GM12878 (cell line): ENCODE data around the gene SRRM3. TPM values are rescaled to one million over a fixed set of nuclear protein-coding genes. Genes with fewer than 3 reads are reported as not detected.
A peak's percentile ranks its signal among the peaks of the same experiment; 100 is the strongest.

ENCODE experiments used
- BACH1 ChIP-seq: fragments of 450-650 bp; IDR thresholded peaks from 2 replicates; pipeline ENCODE4 v1.6.1; 2017; ENCODE audit warnings: mild to moderate bottlenecking, borderline replicate concordance
- BHLHE40 ChIP-seq, 2 experiments: fragments of 450-650 bp in 1 of 2; IDR thresholded peaks; 2 replicates each; pipeline ENCODE4 v1.6.1; 2011 to 2017; ENCODE audit warnings: low read depth in 2 of 2, borderline replicate concordance in 1 of 2, improper control_type of control experiment in 1 of 2, low read length in 1 of 2, mild to moderate bottlenecking in 1 of 2
- CBX5 ChIP-seq: sonication (generic); IDR thresholded peaks from 2 replicates; pipeline ENCODE4 v1.6.1; 2016; ENCODE audit warnings: low read depth, moderate library complexity, mild to moderate bottlenecking, inconsistent platforms
- CREB1 ChIP-seq: IDR thresholded peaks from 2 replicates; pipeline ENCODE4 v1.6.1; 2012; ENCODE audit warnings: low read depth, mild to moderate bottlenecking, inconsistent platforms
- FOXM1 ChIP-seq: IDR thresholded peaks from 2 replicates; pipeline ENCODE4 v1.6.1; 2012; ENCODE audit warnings: low read depth, mild to moderate bottlenecking, inconsistent platforms, low read length, moderate library complexity
- GATAD2B ChIP-seq: fragments of 450-650 bp; conservative IDR thresholded peaks from 2 replicates; pipeline ENCODE4 v1.6.1; 2017; ENCODE audit warnings: low read depth, mild to moderate bottlenecking, moderate library complexity
- HDGF ChIP-seq: fragments of 450-650 bp; IDR thresholded peaks from 2 replicates; pipeline ENCODE4 v1.6.1; 2016; ENCODE audit warnings: antibody characterized with exemption
- IRF4 ChIP-seq: IDR thresholded peaks from 2 replicates; pipeline ENCODE4 v1.6.1; 2011; ENCODE audit warnings: low read depth, low read length
- JUNB ChIP-seq: IDR thresholded peaks from 2 replicates; pipeline ENCODE4 v1.6.1; 2016; ENCODE audit warnings: antibody characterized with exemption, mild to moderate bottlenecking
- KLF5 ChIP-seq: fragments of 450-650 bp; IDR thresholded peaks from 2 replicates; pipeline ENCODE4 v1.6.1; 2014; ENCODE audit warnings: mild to moderate bottlenecking; ENCODE audit not compliant: partially characterized antibody
- LARP7 ChIP-seq: fragments of 450-650 bp; IDR thresholded peaks from 2 replicates; pipeline ENCODE4 v1.6.1; 2017; ENCODE audit warnings: mild to moderate bottlenecking
- MEF2A ChIP-seq: IDR thresholded peaks from 2 replicates; pipeline ENCODE4 v1.6.1; 2011; ENCODE audit warnings: low read depth, mild to moderate bottlenecking, low read length, moderate library complexity; ENCODE audit not compliant: insufficient read depth
- MLLT1 ChIP-seq: fragments of 450-650 bp; IDR thresholded peaks from 2 replicates; pipeline ENCODE4 v1.6.1; 2016; ENCODE audit warnings: mild to moderate bottlenecking
- MXI1 ChIP-seq: fragments of 150-350 bp; IDR thresholded peaks from 2 replicates; pipeline ENCODE4 v1.6.1; 2011; ENCODE audit warnings: low read depth, mild to moderate bottlenecking, inconsistent platforms, low read length, improper control_type of control experiment
- MYB ChIP-seq: fragments of 150-350 bp; IDR thresholded peaks from 2 replicates; pipeline ENCODE4 v1.6.1; 2014; ENCODE audit warnings: mild to moderate bottlenecking, low read depth, low read length, borderline replicate concordance
- PKNOX1 ChIP-seq: fragments of 450-650 bp; IDR thresholded peaks from 2 replicates; pipeline ENCODE4 v1.6.1; 2016; ENCODE audit warnings: mild to moderate bottlenecking
- POLR2AphosphoS5 ChIP-seq: IDR thresholded peaks from 2 replicates; pipeline ENCODE4 v1.6.1; 2011; ENCODE audit warnings: mild to moderate bottlenecking, low read length, inconsistent platforms
- POU2F2 ChIP-seq: IDR thresholded peaks from 3 replicates; pipeline ENCODE4 v1.6.1; 2011; ENCODE audit warnings: low read depth, mild to moderate bottlenecking, low read length, borderline replicate concordance
- RAD21 ChIP-seq: IDR thresholded peaks from 2 replicates; pipeline ENCODE4 v1.6.1; 2011; ENCODE audit warnings: mild to moderate bottlenecking, low read depth, low read length, moderate library complexity; ENCODE audit not compliant: insufficient read depth
- RB1 ChIP-seq: fragments of 450-650 bp; formaldehyde crosslinking; IDR thresholded peaks from 2 replicates; pipeline ENCODE4 v1.6.1; 2017; ENCODE audit warnings: mild to moderate bottlenecking, borderline replicate concordance
- RELA ChIP-seq: fragments of 450-650 bp; IDR thresholded peaks from 2 replicates; pipeline ENCODE4 v1.8.0; 2014; ENCODE audit warnings: borderline replicate concordance; ENCODE audit not compliant: partially characterized antibody
- RFX5 ChIP-seq: IDR thresholded peaks from 2 replicates; pipeline ENCODE4 v1.6.1; 2011; ENCODE audit warnings: low read depth, low read length, improper control_type of control experiment
- SKIL ChIP-seq: fragments of 450-650 bp; IDR thresholded peaks from 2 replicates; pipeline ENCODE4 v1.6.1; 2017; ENCODE audit warnings: mild to moderate bottlenecking, low read depth, inconsistent platforms; ENCODE audit not compliant: poor library complexity, severe bottlenecking
- SMC3 ChIP-seq: IDR thresholded peaks from 2 replicates; pipeline ENCODE4 v1.6.1; 2011; ENCODE audit warnings: low read length, improper control_type of control experiment, borderline replicate concordance
- STAT1 ChIP-seq: fragments of 450-650 bp; conservative IDR thresholded peaks from 2 replicates; pipeline ENCODE4 v1.6.1; 2014; ENCODE audit warnings: antibody characterized with exemption, mild to moderate bottlenecking
- SUPT20H ChIP-seq: IDR thresholded peaks from 2 replicates; pipeline ENCODE4 v1.6.1; 2011; ENCODE audit warnings: low read depth, mild to moderate bottlenecking, low read length, moderate library complexity, borderline replicate concordance; ENCODE audit not compliant: control insufficient read depth
- TBL1XR1 ChIP-seq: IDR thresholded peaks from 2 replicates; pipeline ENCODE4 v1.6.1; 2012; ENCODE audit warnings: low read depth, low read length, improper control_type of control experiment
- polyA plus RNA-seq, 11 experiments: library from polyadenylated mRNA; depleted of rRNA in 4 of 11; unstranded in 6 of 11; stranded (reverse) in 5 of 11; fragments of >200 nt; fragmentation: Nextera tagmentation in 4 of 11; fragmentation: Illumina TruSeq in 1 of 11; extraction: Ambion mirVana in 4 of 11; extraction: Trizol in 1 of 11; gene quantifications; 1 replicate in 1 of 11; 2 replicates in 10 of 11; pipeline versions ENCODE4 v1.2.1 to v1.2.3, GENCODE V29; 2011 to 2016; ENCODE audit warnings: inconsistent platforms in 2 of 11, missing spikeins in 2 of 11, low read depth in 1 of 11
- total RNA-seq, 4 experiments: library from RNA; depleted of rRNA in 3 of 4; stranded (reverse); fragments of >200 nt in 3 of 4; fragmentation: Illumina TruSeq in 1 of 4; extraction: Trizol in 1 of 4; gene quantifications; 2 replicates each; pipeline versions ENCODE4 v1.2.1 to v1.2.3, GENCODE V29; 2013 to 2021

The SRRM3 gene
- total and polyA plus RNA-seq, 10 of the 15 experiments (the other 5 are each of a cell fraction or from before 2014, with no cell fraction given) = 0.03 to 0.15 (median 0.05) TPM; not detected in 6

DNA sequence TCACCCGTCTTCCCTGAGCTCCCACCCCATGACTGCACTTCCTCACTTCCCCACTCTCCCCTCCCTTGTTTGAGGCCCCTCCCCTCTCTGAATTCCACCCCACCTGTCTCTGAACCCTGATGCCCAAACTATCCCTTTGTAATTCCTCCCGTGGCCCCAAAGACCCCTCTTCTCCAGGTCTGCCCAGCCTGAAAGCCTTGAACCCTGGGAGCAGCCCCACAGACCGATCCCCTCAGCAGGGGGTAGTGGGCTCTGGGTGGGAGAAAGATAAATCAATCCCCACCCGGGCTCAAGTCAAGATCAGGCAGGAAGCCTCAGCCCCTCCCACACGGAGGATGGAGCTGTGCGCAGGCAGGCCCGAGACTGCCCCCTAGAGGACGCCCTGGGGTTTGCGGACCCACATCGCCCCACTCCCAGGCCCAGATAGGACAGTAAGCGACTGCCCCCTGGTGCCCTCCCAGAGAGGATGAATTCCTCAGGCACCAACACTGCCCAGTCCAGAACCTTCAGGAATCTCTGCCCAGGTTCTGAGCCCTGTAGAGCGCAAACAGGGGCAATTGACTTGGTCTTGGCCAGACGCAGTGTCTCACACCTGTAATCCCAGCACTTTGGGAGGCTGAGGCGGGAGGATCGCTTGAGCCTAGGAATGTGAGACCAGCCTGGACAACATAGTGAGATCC, 112.5 kb downstream of the SRRM3 start (continued):
- TF ChIP-seq IRF4 (peak; percentile 90), RAD21 (peak; percentile 99), POLR2AphosphoS5 (no peak), SUPT20H (no peak), GATAD2B (0 out of 2 replicates have a peak, but pooled peaks have one; percentile 33), RELA (peak; percentile 88), MYB (peak; percentile 25; the same call in 1 of the 2 replicates), MXI1 (peak; percentile 66; the same call in 1 of the 2 replicates), RFX5 (no peak), PKNOX1 (peak; percentile 12; the same call in 1 of the 2 replicates), POU2F2 (peak; percentile 84; the same call in 2 of the 3 replicates), HDGF (peak; percentile 25; the same call in 1 of the 2 replicates), RB1 (peak; percentile 77; the same call in 1 of the 2 replicates), TBL1XR1 (0 out of 2 replicates have a peak, but pooled peaks have one; percentile 56), CBX5 (0 out of 2 replicates have a peak, but pooled peaks have one; percentile 41), SKIL (peak; percentile 64), SMC3 (peak; percentile 100), KLF5 (no peak), BACH1 (peak; percentile 39; the same call in 1 of the 2 replicates), LARP7 (0 out of 2 replicates have a peak, but pooled peaks have one; percentile 38), JUNB (no peak), MLLT1 (0 out of 2 replicates have a peak, but pooled peaks have one; percentile 32), STAT1 (0 out of 2 replicates have a peak, but pooled peaks have one; percentile 60), MEF2A (0 out of 2 replicates have a peak, but pooled peaks have one; percentile 44), FOXM1 (peak; percentile 78), CREB1 (peak; percentile 42; the same call in 1 of the 2 replicates), BHLHE40 (IDR thresholded peaks at IDR 0.05; ENCODE audit: borderline replicate concordance in 1 of 2, low read depth in 2 of 2, low read length in 1 of 2) (peak in 1 of 2 experiments; percentile 58; a peak in 3 of 4 replicates)
